HL-60 (cell line): ENCODE measurements around the gene TSC1.

Source experiments
- CTCF ChIP-seq: IDR thresholded peaks from one replicate; pipeline ENCODE4 v1.5.1; 2011; ENCODE audit warnings: low read length, control low read depth, inconsistent platforms; ENCODE audit not compliant: insufficient read depth
- GABPA ChIP-seq: IDR thresholded peaks from 2 replicates; pipeline ENCODE4 v1.6.1; 2012; ENCODE audit warnings: low read depth

DNA sequence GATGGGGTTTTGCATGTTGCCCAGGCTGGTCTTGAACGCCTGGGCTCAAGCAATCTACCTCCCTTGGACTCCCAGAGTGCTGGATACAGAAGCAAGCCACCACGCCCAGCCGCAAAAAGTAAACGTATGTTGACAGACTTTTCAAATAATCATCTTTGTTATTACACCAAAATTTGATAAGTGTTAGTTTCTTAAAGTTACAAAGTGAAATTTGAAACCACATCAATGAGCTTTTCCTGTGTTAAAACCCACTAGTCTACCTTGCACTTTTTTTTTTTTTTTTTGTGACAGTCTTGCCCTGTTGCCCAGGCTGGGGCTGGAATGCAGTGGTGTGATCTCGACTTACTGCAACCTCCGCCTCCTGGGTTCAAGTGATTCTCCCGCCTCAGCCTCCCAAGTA is 35.8 kb downstream of the TSC1 start:
- TF ChIP-seq CTCF (no peak), GABPA (no peak)
